HepG2 (cell line): Measurements from ENCODE around the gene ELAPOR1. TPM values are rescaled to one million over a fixed set of nuclear protein-coding genes. Genes with fewer than 3 reads are reported as not detected.

ENCODE experiments used
- JUNB ChIP-seq: sonication (generic); formaldehyde crosslinking; IDR thresholded peaks from 2 replicates; pipeline ENCODE4 v1.8.0; 2022; ENCODE audit warnings: missing genetic modification reagents, mild to moderate bottlenecking, borderline replicate concordance
- KDM2A ChIP-seq: sonication (generic); formaldehyde crosslinking; IDR thresholded peaks from 2 replicates; pipeline ENCODE4 v1.4.0; 2020; ENCODE audit warnings: low read depth, missing genetic modification reagents, borderline replicate concordance
- polyA plus RNA-seq, 8 experiments: library from polyadenylated mRNA; depleted of rRNA in 3 of 8; stranded (reverse) in 7 of 8; unstranded in 1 of 8; fragments of >200 nt; fragmentation: Illumina TruSeq in 4 of 8; extraction: Trizol in 4 of 8; gene quantifications; 2 replicates each; pipeline versions ENCODE4 v1.2.1 to v1.2.3, GENCODE V29; 2011 to 2016; ENCODE audit warnings: low read depth in 4 of 8, missing spikeins in 1 of 8, mixed read lengths in 1 of 8; ENCODE audit not compliant: insufficient read depth in 1 of 8
- total RNA-seq, 5 experiments: library from RNA; depleted of rRNA; stranded (reverse); fragments of >200 nt; fragmentation: Illumina TruSeq; extraction: Trizol; gene quantifications; 2 replicates each; pipeline ENCODE4 v1.2.3, GENCODE V29; 2016; ENCODE audit warnings: low read depth in 1 of 5
- TF ChIP-seq, protein P1 (sequence below), 2 experiments: sonication (generic) in 1 of 2; formaldehyde crosslinking in 1 of 2; IDR thresholded peaks; 2 replicates each; pipeline versions ENCODE4 v1.6.1 to v1.9.0; 2014 to 2022; ENCODE audit warnings: antibody characterized with exemption in 1 of 2, borderline replicate concordance in 1 of 2, inconsistent platforms in 1 of 2, low read depth in 1 of 2, missing genetic modification reagents in 1 of 2
- TF ChIP-seq, protein P2 (sequence below): sonication (generic); formaldehyde crosslinking; IDR thresholded peaks from 2 replicates; pipeline ENCODE4 v1.9.0; 2021; ENCODE audit warnings: missing genetic modification reagents, borderline replicate concordance

Gene ELAPOR1
- total and polyA plus RNA-seq, 2 of the 13 experiments (the other 11 are each of a cell fraction or from before 2014, with no cell fraction given) = 0.13 to 0.20 TPM

DNA sequence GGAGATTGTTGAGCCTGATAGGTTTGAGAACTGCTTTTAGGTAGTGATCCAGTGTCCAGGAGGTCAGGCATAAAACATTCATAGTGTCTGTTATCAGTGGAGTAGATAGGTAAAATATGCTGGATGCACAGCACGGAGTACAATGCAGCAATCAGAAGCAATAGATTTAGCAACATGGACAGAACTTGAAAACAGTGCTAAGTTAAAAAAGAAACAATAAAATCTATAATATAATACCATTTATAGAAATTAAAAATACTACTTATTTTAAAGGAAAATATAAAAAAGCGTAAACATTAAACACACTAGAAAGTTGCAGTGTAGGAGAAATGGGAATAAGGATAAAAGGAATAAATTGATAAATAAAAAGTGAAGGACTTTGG lies 34.7 kb upstream of the ELAPOR1 start (continued):
- TF ChIP-seq, protein P1, sequence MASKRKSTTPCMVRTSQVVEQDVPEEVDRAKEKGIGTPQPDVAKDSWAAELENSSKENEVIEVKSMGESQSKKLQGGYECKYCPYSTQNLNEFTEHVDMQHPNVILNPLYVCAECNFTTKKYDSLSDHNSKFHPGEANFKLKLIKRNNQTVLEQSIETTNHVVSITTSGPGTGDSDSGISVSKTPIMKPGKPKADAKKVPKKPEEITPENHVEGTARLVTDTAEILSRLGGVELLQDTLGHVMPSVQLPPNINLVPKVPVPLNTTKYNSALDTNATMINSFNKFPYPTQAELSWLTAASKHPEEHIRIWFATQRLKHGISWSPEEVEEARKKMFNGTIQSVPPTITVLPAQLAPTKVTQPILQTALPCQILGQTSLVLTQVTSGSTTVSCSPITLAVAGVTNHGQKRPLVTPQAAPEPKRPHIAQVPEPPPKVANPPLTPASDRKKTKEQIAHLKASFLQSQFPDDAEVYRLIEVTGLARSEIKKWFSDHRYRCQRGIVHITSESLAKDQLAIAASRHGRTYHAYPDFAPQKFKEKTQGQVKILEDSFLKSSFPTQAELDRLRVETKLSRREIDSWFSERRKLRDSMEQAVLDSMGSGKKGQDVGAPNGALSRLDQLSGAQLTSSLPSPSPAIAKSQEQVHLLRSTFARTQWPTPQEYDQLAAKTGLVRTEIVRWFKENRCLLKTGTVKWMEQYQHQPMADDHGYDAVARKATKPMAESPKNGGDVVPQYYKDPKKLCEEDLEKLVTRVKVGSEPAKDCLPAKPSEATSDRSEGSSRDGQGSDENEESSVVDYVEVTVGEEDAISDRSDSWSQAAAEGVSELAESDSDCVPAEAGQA (IDR thresholded peaks at IDR 0.05; ENCODE audit: low read depth) = no peak
- TF ChIP-seq, protein P1 (CRISPR knock-in tag; IDR thresholded peaks at IDR 0.05; ENCODE audit: borderline replicate concordance) = no peak
- TF ChIP-seq, protein P2, sequence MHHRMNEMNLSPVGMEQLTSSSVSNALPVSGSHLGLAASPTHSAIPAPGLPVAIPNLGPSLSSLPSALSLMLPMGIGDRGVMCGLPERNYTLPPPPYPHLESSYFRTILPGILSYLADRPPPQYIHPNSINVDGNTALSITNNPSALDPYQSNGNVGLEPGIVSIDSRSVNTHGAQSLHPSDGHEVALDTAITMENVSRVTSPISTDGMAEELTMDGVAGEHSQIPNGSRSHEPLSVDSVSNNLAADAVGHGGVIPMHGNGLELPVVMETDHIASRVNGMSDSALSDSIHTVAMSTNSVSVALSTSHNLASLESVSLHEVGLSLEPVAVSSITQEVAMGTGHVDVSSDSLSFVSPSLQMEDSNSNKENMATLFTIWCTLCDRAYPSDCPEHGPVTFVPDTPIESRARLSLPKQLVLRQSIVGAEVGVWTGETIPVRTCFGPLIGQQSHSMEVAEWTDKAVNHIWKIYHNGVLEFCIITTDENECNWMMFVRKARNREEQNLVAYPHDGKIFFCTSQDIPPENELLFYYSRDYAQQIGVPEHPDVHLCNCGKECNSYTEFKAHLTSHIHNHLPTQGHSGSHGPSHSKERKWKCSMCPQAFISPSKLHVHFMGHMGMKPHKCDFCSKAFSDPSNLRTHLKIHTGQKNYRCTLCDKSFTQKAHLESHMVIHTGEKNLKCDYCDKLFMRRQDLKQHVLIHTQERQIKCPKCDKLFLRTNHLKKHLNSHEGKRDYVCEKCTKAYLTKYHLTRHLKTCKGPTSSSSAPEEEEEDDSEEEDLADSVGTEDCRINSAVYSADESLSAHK = no peak
- TF ChIP-seq KDM2A (CRISPR knock-in tag) (no peak), JUNB (CRISPR knock-in tag) (no peak)
- TF ChIP-seq, all 625 proteins: peak for 0
